Measurements from ENCODE around the gene EHBP1.

Gene EHBP1

DNA sequence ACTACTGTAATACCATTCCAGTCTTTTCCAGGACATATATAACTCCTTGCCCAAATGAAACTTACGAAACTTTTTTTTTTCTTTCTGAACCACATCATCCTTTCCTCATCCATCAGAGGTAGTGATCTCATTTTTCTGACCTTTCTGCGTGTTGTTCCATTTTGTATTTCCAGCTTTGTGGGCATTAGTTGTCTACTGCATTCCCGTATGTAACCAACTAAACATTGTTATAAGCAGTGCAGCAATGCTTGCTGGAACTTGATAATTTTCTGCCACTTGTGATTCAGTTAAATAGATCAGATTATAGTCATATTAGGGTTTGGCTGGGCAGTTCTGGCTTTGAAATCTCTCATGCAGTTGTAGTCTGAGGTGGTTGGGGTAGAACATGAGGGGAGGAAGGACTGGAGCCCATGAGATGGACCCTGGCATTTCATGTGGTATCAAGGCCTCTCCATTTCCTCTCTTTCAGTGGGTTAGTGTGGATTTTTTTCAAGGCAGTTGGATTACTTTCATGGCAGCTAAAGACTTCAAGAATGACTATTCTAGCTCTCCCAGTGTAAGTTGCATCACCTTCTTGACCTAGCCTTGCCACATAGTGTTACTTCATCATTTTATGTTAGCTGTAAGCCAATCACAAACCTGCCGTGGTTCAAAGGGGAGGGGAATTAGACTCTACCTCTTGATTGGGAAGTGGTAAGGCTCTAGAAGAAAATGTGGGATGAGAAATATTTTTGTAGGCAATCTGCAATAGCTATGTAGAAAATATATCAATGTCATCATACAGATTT lies 80.5 kb downstream of the EHBP1 start:
- no peak for DNase-seq

DNA sequence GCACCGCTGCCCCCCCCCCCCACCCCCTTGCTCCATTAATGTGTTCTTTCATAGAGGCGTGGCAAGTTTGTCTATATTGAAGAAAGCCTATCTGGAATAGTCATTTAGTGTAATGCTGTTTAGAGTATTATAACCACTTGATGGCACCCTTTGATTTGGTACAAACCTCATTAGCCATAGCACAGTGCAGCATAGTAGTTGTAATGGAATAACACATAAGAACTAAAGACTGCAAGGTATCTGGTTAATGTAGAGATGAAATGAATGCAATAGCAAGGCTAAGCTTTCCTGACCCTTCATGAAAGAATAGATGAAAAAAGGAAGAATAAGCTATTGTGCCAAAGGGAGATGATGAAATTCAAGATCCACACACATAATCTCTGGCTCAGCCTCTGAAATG lies 81.9 kb downstream of the EHBP1 start:
- DNase-seq: peak; percentile 44

DNA sequence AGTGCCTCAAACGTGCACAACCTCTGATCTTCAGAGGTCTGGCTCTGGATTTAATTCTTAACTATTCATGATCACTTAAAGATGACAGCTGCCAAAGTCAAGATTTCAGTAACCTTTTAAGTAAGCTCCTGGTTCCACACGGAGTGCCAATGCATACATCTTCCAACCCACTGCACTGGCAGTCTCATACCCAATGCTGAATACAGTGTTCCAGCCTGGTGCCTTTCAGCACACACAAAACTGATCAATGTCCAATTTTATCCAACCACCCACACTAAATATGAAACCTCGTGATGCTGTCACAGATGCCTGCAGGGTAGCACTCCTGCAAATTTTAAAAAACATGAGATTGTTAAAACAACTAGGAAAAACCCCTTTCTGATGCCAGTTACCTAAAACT lies 84.0 kb downstream of the EHBP1 start:
- DNase-seq: no peak

DNA sequence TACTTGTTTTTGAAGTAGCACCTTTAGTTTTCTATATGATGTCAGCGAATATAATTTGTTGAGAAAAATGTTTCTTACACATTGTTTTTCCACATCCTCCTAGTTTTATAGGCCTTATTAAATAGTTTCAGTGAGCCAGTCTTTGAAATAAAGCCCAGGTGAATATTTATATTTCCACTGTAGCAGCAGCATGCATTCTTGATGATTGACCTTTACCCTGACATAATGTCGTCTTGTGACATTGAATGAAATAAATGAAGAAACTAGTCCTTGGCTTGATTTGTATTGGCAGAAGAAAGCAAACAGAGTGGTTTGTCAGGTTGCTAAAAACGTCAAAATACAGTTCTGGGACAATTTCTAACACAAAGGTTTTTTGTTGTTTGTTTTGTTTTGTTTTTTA lies 84.4 kb downstream of the EHBP1 start:
- DNase-seq: no peak

DNA sequence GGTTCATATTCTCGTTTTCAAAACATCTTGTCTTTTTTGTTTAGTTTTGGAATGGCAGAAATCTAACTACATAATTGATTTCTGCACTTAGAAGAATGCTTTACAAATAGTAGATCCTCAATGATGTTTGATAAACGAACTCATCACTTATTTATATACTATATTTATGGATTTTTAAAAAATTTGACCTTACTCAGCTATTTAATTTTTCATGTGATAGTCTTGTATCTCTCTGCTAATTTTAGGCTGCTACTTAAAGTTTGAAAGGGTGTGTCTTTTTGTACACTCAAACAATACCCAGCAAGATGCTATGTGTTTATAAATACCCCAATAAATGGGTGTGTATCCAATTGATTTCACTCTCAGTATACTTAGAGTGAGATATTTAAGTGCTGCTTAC lies 86.9 kb downstream of the EHBP1 start:
- DNase-seq: no peak

DNA sequence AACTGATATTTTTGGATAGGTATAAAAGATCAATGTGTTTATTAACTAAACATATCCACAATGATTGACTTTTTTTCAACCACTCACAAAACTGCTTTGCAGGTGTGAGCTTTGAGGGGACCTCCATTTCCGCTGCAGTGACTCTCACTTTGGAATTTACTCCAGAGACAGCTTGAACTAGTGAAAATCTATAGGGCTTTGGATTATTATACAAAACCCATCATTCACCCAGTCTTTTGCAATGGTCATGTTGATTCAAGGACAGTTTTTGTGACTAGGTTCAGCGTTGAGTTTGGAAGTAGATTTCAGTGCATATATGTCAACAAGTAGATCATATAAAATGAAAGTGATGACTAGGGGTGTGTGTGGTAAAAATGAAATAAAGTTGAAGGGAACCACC lies 87.7 kb downstream of the EHBP1 start:
- no peak for DNase-seq

DNA sequence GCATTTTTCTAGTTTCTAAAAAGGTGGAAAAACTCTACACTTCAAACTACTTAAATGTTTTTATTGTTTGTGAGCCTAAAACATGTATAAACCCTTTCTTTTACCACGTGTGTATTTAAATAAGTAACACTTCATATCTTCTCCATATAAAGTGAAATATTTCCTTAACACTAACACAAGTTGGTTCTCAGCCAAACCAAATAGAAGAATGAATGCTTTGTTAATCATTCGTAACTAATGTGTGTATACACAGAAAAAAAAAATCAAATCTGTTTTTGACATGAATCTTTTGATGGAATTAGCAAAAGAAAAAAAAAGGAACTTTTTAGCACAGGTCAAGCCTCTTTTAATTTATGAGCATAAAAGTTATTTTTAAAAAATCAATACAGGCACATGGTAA lies 89.3 kb downstream of the EHBP1 start:
- DNase-seq: peak; percentile 9

DNA sequence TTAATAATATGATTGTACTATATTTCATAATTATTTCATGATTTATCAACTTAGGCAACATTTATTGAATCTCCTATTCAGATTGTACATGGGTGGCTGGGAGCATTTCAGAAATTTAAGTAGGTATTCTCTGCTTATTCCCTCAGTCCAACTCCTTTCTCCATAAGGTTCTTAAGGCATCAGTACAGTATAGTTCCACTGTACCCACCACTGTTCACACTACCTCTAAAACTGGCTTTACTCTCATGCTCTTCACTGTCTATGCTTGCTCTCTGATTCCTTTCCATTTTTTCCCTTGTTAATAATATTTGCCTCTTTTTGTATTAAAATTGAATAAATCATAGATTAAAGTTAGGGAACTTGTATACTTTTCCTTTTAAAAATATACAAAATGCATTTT lies 89.8 kb downstream of the EHBP1 start:
- DNase-seq: no peak

DNA sequence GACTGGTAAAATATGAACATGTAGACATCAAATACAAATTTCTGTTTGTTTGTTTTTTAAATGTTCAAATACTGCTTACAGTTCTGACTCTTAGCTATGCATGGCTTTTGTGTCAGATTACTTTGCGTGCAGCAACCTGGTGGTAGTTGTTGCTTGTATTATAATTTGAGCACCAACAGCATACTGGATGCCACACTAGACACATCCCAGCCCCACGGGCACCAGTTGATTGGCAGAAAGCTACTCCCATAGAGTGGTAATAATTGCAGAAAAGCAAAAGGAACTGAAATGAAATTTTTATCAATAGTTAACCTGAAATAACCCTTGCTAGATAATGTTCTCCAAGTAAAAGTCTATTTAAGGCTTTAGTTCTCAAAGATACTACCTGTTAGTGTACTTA lies 91.6 kb downstream of the EHBP1 start:
- no peak for DNase-seq

DNA sequence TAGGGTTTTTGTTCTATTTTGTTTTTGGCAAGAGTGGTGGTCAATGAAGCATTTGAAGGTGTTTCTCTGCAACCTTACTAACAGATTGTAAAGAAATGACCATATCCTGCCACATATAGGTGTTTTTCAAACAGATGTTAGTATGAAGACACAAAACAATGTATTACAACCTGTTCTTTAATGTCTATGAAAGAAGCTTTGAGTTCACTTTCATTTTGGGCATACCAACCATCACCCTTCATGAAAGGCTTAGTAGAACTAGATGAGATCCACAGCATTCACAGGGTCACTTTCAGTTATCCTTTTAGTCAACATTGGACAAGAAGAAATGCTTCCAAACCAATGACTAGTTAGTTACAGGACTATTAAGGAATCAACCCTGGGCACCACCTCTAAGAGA lies 95.1 kb downstream of the EHBP1 start:
- DNase-seq: no peak

DNA sequence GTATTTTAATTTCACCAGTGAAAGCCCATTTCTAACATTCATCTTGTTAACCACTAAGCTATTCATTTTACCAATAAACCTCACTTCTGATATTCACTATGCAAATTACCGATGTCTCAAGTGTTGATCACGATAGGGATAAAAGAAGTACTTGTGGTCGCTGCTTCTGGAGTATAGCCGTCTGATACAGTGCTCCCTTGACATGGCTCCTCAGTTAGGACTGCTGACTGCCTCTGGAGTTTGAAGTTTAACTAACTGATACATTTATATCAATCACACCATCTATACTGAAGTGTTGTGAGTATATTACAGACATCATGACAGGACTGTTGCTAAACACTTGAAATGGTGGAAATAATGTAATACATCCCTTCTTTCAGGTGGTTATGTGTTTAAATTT lies 95.6 kb downstream of the EHBP1 start:
- no peak for DNase-seq

DNA sequence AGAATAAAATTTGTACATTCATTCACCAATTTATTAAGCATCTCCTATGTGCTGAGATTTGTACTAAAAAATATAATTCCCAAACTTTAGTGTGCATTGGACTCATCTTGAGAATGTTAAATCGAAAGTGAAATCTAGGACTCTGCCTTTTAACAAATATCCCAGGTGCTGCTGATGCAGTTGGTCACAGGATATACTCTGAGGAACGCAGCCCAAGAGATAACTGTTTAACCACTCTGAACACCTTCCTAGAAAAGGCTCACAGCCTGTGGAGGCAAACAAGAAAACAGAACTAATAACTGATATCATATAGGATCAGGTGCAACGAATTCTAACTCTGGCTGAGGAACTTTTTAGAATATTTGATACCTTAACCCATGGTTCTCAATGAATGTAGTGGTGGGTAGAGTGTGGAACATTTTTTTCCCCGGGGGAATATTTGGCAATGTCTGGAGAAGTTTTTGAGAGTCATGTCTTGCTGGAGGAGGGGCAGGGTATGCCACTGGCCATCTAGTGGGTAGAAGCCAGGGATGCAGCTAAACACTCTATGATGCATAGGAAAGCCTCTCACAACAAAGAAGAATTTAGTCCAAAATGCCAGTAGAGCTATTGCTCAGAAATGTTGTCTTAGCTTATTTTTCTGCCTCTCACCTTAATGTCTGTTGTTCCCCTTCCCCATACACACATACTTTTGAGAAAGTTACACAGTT lies 96.5 kb downstream of the EHBP1 start:
- no peak for DNase-seq

DNA sequence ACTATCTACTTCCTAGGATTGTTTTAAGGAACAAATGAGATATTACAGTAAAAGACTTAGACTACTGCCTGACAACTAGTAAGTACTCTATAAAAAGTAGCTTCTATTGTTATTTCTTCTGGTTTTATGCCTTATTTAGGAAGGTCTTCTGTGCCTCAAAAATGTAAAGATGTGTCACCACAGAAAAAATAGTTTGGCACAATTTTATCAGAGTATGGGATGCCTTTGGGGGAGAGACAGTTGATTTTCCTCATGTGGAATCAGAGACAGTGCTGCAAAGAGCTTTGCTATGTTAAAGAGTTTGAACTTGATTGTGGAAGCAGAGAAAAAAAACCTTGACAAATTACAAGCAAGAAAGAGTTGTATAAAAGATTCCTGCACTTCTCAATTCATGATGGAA lies 98.4 kb downstream of the EHBP1 start:
- no peak for DNase-seq

DNA sequence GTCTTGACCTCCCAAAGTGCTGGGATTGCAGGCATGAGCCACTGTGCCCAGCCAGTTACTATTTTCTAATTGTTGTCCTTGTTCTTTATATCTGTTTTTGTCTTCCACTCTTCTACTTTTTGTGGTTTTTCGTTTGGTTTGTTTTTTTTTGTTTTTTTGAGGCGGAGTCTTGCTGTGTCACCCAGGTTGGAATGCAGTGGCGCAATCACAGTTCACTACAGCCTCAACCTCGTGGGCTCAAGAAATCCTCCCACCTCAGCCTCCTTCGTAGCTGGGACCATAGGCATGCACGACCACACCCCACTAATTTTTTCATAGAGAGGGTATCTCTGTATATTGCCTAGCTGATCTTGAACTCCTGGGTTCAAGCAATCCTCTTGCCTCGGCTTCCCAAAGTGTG lies 100.7 kb downstream of the EHBP1 start:
- no peak for DNase-seq

DNA sequence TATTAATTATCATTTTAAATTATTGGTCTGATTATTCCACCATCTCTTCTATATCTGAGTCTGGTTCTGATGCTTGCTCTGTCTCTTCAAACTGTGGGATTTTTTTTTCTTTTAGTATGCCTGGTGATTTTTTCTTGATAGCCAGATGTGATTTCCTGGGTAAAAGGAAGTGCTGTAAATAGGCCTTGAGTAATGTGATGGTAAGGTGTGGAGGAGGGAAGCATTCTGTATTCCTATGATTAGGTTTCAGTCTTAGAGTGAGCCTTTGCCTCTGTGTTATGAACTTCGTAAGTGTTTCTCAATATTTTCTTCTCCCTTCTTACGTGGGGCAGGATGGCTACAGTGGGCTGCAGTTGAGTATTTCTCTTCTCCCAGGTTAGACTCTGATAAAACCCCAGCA lies 103.0 kb downstream of the EHBP1 start:
- no peak for DNase-seq

DNA sequence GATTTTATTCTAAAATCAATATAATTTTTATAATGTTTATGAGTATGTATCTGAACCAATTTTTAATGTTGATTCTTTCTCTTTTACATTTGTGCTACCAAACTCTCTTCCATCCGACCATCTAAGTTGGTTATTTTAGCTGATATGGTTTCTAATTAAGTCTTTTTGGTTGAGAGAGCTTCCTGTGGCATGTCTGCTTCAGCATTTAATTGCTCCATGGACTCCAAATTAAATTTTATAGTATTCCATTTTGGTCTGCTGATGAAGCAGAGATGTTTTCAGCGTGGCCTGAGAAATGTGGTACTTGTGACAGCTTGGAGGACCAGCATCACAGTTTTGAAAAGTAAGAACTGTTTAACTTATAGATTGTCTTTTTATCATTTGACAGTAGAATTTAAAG lies 105.6 kb downstream of the EHBP1 start:
- DNase-seq: no peak

DNA sequence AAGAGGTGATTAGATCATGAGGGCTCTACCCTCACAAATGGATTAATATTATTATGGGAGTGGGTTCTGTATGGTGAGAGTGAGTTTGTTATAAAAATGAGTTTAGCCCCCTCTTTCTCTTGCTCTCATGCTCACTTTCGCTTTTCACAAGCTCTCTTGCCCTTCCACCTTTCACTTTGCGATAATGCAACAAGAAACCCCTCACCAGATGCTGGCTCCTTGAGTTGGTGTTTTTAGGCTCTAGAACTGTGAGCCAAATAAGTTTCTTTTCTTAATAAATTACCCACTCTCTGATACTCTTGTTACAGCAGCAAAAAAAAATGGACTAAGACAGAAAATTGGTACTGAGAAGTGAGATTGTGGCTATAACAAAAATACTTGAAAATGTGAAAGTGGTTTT lies 106.5 kb downstream of the EHBP1 start:
- no peak for DNase-seq

DNA sequence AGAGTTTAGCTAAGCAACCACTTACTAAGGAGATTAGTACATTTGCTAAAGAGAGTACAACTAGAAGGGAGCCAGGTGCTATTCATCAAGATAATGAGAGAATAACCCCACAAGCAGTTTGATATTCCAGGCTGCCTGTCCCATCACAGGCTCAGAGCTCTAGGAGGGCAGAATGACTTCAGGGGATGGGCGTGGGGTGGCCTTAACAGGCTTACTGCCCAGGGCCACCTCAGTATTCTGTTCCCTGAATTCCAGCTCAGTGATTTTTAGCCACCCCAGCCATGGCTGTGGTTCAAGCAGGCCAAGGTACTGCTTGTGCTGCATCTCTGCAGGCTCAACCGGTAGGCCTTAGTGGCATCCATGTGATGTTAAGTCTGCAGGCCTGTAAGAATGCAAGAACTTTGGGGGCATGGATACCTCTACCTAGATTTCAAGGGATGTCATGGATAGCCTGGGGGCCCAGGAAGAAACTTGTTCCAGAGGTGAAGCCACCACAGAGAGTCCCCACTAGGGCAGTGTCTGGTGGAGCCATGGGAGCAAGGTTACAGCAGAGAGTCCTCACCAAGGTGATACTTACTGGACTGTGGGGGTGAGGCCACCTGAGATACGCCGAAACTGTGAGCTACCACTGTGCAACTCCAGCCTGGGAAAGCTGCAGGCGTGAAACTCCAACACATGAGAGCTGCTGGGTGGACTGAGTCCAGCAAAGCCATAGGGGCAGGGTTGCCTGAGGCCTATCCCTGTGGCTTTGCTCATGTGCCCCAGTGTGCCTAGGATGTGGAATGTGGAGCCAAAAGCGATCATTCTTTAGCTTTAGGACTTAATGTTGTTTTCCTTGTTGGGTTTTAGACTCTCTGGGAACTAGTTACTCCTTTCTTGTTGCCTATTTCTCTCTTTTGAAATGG lies 107.7 kb downstream of the EHBP1 start:
- DNase-seq: no peak

DNA sequence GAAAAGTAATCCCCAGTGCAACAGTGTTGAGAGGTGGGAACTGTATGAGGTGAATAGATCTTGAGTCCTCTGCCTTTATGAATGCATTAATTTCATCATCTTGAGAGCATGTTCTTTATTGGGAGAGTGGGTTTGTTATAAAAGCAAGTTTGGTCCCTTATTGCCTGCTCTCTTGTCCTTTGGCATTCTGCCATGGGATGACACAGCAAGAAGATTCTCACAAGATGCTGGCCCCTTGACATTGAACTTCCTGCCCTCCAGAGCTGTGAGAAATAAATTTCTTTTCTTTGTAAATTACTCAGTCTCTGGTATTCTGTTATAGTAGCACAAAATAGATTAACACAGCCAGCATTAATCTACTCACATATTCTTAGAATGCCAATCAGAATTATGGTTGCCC lies 108.6 kb downstream of the EHBP1 start:
- DNase-seq: no peak

DNA sequence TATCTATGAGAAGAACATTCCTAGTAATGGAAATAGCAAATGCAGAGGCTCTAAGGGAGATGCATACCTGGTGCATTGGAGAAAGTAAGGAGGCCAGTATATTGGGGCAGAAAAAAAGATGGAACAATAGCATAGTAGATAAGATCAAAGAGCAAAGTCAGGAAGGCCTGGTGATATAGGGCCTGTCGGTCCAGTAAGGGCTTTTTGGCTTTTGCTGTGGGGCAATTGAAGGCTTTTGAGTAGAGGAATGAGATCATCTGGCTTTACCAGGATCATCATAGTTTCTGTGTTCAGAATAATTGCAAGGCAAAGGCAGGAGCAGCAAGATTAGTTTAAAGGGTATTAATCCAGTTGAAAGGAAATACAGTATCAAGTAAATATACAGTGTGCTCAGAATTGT lies 111.8 kb downstream of the EHBP1 start:
- DNase-seq: no peak

DNA sequence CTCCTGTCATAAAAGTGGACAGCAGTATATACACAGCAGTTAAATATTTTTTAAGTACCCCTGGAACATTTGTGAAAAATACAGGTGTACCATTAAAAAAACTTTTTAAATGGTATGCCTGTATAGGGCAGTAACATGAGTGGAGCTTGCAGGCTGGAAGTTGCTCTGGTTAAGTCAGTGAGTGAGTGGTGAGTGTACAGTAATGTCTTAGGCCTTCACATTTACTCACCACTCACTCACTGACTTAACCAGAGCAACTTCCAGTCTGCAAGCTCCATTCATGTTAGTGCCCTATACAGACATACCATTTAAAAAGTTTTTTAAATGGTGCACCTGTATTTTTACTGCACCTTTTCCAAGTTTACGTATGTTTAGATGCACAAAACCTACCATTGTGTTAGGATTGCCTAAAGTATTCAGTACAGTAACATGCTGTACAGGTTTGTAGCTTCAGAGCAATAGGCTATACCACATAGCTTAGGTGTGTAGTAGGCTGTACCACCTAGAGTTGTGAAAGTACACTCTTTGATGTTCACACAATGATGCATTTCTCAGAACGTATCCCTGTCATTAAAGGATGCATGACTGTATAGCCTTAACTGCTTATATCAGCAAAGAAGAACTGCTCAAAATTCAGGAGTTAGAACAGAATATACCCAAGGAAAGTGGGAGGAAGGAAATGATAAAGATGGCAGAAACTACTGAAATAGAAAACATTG lies 112.6 kb downstream of the EHBP1 start:
- DNase-seq: no peak

DNA sequence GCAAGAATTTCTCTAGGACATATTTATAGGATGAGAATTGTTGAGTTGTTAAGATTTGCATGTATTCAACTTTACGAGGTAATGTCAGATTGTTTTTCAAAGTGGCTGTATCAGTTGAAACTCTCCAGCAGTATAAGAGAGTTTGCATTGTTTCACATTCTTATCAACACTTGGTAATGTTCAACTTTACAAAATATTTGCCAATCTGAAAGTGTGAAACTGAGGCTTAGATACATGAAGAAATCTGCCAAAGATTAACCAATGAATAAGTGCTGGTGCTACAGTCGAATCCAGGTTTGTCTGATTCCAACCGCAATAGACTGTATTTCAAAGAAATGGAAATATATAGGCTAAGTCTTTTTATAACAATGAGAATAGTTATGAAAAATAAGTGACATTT lies 117.0 kb downstream of the EHBP1 start:
- no peak for DNase-seq

DNA sequence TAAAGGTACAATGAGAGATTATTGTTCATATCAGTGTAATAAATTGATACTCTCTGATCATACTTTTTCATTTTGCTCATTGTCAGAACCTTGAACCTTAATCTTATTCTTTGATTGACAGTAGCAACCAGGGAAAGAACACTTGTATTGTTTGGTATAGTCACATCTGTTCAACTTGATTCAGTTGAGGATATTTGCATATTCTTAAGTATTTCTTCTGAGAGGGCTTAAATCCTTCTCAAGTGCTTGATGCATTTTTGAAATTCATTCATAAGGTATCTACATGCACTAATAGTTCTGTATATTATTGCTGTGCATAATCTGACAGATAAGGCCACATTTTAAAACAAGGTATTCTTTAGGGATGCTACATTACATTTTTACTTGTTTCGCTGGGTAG lies 118.9 kb downstream of the EHBP1 start:
- DNase-seq: no peak

Data from DMS153 (cell line).